GM21528 (cell line): ENCODE measurements around the gene C1orf141.
"Not testable (repeated sequence)": the region's sequence is repeated elsewhere in the genome, so short reads cannot be mapped to it uniquely, and the experiment has no call there.

Experiments
- ATAC-seq: cut with Tn5 transposase; IDR thresholded peaks from one replicate; pipeline ENCODE4 v1.9.1; 2021; ENCODE audit warnings: mild to moderate bottlenecking, moderate library complexity; ENCODE audit not compliant: unreplicated experiment, low FRiP score

The C1orf141 gene

DNA sequence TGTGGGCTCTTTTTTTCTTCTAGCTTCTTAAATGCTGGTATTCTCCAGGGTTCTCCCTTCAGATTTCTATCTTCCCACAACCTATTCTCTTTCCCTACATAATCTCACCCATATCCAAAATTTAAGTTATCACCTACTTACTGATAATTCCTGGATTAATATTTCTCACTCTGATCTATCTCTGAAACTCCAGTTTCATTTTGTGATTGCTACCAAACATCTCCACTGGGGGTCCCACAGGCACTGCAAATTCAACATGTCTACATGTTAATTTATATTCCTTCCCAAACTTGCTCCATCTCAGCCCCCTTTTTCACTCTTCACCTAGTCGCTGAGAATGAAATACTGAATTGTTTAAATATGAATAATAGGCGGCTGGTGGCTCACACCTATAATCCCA, 9.9 kb upstream of the C1orf141 start:
- no peak for ATAC-seq

DNA sequence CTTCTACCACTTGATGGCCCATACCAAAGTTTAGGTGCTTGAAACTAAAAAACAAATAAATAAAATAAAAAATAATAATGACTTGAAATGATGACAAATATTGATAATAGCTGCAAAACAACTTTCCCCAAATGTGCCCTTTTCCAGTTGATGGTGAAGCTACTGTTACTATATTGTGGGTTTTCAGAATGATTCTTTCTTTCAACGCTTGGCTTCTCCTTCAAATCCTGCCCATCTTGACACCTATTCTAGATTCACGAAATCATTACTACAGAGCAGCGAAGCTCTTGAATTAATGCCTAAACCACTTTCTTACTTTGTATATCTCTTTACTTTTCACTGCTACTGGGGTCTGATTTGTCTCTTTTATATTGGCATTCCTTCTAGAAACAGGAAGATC, 9.2 kb upstream of the C1orf141 start:
- ATAC-seq: no peak

DNA sequence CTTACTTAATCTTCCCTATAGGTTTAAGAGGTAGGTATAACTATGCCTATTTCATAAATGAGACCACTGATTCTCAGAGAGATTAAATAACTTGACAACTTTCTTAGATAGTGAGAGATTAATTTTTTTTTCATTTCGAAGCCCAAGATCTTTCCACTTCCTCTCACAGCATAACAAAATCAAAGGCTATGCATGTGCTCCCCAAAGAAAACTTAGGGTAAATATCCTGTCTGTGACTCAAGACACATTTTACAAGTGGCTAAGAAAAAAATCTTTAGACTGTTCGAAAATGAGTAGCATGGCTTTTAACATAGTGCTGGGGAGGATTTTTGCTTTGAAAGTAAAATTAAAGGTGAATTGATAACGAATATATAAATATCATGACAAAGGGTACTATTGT, 8.2 kb upstream of the C1orf141 start:
- no peak for ATAC-seq

DNA sequence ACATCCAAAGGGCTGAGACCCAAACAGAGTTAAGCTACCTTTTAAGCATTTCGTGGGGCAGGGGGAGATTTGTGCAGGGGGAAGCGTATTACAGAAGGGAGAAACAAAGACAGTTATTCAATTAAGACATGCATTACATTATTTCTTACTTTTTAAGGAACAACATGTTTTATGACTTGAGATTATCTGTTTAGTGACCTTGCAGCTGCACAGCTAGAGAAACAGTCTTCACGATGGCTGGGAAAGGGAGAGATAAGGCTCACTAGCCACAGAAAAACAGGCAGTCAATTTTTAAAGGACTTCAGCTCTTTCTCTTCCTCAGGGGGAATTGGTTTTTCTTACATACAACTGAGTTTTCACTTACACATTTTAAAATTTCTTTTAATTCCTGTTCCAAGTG, 7.1 kb upstream of the C1orf141 start:
- ATAC-seq: not testable (repeated sequence)

DNA sequence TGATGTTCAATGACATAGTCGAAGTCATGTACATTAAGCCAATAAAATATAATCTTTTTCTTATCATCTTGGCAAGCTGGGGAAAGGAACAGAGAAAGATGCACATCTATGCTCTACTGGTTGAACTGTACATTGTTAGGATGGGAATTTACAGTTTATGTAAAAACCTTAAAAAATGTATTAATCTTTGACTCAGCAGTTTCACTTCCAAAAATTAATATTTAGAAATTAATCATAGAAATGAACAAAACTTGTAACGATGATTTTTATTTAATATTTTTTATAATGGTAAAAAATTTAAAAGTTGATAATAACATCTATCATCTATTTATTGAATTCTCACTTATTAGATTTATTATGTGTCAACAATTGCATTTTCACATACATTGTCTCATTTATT, 5.7 kb upstream of the C1orf141 start:
- no peak for ATAC-seq

DNA sequence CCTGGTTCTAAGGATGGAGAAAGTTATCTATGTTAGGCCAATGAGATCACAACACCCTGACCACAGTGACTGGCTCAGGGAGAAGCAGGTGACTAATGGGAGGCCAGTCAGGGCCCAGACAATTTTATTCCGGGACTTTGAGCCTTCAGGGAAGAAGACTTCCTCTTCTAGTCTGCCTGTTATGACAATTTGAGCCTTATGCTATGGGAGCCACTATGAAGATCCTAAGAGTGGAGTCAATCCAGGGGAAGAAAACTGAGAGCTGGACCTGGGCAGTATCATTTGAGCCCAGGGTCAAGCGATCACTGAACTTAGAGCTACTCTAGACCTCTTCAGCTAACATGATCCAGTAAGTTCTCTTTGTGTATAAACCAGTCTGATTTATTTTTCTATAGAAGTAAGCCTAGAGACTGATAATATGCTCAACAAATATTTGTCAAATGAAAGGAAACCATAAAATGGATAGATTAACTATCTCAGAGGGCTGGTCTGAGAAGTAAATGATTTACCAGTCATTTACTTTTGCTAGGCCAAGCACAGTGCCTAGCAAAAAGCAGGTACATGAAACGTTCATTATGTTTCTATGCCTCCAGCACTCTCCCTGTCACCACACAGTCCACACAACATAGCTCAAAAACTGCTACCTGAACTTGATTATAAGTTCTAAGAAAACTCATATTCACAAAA, 4.2 kb upstream of the C1orf141 start:
- no peak for ATAC-seq

DNA sequence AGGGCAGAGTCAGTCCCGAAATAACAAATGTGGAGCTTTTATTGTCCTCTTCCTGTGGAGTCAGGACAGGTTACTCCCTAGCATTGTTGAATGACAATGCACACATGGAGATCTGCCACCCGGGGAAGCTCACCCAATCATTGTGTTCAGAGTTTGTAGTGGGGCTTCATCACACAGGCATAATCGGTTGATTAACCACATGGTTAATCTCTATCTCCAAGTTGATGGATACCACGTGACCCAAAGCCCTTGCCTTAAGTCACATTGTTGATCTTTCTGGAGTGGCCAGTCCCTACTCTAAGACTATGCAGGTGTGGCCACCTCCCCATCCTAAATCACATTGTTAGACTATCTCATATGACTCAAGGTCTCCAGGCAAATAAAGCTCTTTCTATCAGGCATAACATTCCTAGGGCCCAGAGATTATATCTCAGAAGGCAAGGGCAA, 2.6 kb upstream of the C1orf141 start:
- ATAC-seq: no peak

DNA sequence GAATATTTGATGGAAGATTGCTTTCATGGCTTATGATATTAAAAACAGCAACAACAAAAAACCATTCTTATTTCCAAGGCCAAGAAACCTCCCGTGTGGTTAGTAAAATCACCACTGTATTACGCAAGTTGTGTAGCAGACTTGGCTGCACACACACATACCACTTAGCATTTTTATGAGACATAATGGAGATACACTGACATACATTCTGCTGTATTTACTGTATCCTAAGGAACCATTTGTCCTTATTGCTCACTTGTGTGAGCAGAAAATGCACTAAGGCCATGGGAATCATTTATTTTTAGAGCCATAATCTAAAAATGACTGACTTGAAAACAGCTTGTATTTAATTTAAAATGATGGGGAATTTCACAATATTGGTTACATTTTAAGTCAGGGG, 584 bp upstream of the C1orf141 start:
- ATAC-seq: no peak

DNA sequence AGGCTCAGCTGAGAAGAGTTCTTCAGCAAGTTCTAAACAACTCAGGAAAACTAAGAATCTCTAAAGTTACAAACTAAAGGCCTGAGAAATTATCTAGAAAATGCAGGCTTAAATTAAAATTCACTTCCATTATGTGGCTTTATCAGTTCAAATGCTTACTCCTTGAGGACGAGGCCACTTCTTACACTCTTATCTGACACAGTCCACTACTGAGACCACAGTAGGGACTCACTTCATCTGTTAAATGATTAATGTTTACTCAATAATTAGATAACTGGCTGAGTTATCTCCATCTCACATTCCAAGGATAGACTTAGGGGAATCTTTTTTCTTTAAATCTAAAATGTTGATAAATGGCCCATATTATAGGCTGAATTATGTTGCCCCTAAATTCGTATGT, 1.6 kb downstream of the C1orf141 start:
- no peak for ATAC-seq

DNA sequence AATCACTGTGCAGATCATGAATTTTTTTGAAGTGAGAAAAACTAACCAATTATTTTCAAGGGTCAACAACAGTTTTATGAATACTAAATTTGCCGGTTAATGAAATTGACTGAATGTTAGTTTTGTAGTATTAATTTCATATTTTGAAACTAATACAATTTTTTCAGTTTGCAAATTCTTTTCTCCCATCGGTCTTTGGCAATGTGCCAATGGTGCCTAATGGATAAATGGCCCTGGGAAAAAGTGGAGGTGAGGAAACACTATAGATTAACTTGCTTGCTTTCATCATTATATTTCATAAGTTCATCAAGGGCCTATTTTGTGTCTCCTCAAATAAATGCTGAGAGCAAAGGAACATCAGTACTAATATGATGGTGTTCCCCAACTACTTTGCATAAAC, 4.1 kb downstream of the C1orf141 start:
- no peak for ATAC-seq

DNA sequence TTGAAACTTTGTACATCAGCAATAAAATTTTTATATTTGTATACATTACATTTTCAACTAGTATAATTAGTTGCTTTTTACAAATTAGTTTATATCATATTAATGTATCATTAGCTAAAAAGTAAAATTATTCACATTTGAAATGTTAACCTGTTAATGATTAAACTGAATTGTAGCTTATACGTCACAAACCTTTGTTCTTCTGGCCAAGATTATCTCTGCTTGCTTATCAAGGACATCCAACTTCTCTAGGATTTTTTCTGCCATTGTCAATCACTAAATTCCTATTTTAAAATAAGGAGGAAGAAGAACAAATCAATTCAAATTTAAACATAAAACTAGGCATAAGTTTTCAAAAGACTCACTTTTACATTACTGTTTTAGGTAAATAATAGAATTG, 7.8 kb downstream of the C1orf141 start:
- ATAC-seq: no peak

DNA sequence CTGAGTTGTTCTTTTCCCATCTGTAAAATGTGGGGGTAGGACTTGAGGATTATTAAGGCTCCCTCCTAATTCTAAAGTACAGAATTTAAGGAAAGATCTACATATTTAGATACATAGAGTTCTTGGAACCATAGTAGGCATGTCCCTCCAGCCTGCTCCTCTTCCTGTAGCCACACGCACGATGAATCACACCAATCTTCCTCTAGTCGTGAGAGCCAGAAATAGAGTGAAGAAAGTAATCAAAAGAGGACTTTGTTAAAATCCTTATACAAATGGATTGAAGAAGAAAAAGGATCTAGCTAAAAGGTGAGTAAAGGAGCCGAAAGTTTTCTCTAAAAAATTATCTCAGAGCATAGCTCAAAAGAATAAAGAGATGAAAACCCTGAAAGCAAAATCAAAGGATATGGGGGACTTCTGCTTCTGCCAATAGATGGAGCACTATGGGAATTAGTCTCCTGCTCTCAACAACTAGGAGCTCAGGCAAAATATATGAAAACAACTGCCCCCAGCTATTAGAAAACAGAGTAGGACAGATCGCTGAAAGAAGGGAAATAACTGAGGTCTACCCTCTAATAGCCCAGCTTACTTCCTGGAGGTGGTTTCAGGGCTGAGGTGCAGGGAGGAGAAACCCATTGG, 8.5 kb downstream of the C1orf141 start:
- ATAC-seq: no peak

DNA sequence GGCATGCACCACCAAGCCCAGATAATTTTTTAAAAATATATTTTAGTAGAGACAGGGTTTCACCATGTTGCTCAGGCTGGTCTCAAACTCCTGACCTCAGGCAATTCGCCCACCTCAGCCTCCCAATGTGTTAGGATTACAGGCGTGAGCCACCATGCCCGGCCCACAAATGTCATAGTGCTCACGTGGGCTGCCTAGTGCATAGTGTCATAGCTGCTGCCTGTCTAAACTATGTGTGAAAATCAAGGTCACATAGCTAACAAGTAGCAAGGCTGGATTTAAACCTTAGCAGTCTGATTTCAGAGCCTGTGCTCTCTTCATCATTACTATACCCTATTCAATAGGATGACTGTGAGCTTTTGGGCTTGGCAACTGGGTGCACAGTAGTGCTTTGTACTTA, 10.3 kb downstream of the C1orf141 start:
- no peak for ATAC-seq

DNA sequence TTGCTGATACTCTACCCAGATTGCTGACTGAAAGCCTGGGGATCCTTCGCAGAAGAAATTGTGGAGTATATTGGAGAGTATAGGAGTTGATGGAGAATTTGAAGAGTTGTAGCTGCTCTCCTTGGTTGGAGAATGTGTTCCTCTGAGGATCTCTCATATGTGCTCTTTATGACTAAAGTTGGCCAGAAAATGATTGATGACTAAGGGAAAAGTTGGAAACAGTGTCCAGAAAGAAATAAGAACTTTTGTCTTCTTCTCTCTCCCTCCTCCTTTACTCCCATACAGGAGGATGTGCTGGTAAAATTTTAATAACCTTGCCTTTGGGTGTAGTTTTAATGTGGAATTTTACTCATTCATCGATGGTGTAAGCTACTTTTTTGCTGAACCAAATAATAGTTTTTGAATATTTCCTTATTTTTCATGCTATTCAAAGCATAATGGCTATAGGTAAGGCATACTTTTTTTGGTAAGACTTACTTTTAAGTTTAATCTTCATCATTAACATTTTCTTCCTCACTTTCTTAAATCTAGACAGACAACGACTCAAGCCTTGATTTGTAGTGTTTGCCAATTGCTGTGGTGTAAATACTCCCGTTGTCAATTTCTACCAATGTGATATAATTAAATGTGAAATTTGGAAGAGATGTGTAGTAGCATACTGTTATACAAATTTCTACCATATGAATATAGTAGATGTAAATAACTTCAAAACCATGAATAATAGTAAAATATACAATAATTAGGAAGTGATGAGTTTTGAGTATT, 13.7 kb downstream of the C1orf141 start:
- no peak for ATAC-seq

DNA sequence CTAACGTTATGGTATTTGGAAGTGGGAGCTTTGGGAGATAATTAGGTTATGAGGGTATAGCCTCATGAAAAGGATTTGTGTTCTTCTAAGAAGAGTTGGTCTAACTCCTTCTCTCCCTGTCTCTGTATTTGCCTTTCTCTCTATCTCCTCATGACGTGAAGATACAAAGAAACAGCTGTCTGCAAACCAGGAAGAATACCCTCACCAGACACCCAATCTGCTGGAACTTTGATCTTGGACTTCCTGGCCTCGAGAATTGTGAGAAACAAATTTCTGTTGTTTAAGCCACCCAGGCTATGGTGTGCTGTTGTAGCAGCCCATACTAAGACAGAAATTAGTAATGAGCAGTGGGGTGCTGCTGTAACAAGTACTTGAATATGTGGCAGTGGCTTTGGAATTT, 16.1 kb downstream of the C1orf141 start:
- no peak for ATAC-seq

DNA sequence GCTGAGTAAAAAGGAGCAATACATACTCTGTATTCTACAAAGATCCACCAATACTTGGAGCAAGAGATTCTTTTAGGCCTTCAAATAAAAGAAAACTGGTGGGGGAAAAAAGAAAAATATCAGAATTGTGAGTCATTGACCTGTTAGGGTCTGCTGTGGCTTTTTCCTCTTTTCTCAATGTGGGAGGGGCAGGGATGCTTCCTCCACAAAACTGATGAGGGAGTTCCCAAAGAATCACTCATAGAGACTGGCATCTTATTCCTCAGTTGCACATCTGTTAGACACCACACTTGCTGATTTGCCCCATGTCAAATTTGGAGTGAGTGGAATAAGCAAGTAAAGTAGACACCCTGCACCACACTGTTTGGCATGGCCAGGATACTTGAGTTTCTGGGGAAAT, 16.6 kb downstream of the C1orf141 start:
- no peak for ATAC-seq

DNA sequence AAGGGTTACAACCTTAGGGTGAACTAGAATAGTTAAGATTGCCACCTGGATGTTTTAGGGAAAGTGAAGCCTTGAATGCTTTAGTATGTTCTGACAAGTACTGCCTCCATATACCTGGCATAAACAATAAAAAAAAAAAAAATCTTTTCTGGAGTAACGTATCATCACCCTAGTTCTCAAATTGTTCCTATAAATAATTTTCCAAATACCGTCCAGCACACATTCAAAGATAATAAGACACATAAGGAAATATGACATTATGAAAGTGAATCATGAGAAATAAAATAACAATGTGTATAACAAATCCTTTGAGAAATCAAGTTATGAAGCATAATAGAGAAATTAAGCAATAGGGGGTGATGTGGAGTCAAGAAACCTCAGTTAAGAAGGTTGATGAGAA, 20.6 kb downstream of the C1orf141 start:
- no peak for ATAC-seq

DNA sequence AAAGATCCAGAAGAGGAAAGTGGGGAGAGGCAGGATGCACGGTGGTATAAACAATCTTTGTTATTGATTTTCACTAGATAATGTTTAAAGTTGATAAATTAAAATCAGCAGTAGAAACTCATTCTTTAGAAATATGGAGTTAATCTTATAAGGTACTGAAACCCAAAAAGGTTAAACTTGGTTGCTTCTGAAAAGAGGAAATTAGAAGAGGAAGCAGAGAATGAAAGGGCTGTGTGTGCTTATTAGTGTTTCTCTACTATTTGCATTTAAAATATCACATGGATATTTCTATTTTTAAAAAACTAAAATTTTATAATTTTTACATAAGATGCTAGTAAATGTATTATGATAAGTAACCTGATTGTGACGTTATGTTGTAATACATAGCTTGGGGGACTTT, 24.4 kb downstream of the C1orf141 start:
- ATAC-seq: peak; percentile 42

DNA sequence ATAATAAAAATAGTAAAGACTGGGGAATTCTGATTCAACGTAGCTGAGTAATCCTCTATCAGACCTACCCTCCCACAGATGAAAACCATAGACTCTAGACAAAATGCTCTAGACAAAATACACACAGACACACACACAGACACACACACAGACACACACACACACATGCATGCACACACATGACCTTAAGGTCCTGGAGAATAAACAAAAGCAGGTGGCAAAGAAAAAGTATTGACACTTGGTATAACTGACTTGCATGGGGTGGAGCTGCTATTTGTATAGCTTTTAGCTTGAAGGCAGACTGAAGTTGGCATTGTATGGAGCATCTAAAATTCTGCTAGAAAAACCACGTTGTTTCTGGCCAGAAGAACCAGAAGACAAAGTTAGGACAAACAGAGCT, 29.3 kb downstream of the C1orf141 start:
- no peak for ATAC-seq

DNA sequence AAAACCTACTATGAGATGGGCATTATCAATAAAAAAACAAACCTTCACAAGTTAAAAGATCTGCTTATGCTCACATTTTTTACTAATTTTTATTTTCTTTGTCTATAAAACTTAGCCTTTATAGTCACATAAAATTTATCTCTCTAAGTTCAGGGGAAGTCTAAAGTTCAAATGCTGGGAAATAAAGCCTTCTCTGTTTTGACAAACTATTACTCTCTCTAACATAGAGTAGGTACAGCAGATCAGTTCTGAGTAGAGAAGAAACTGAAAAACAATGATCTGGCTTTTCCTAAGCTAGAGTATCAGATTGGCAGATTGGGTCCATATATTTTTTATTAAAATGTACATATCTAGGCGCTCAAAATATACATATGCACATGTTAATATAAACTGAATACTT, 31.2 kb downstream of the C1orf141 start:
- ATAC-seq: no peak

DNA sequence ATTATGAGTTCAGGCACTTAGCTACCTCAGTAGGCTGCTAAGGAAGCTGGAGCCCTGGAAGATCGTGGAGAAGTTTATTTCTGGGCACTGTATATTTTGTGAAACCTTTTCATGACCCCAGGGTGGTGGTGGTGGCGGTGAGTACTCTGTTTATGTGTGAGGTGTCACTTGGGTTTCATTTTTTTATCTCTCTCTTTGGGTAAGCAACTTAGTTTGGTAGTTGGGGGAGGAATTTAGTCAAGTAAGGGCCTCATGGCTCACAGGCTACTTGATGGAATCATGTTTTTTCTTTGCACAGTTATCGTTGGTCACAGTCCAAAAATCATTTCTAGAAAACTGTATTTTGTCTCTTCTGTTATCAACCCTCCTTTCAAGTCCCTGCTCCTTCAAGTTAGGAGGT, 33.9 kb downstream of the C1orf141 start:
- ATAC-seq: no peak

DNA sequence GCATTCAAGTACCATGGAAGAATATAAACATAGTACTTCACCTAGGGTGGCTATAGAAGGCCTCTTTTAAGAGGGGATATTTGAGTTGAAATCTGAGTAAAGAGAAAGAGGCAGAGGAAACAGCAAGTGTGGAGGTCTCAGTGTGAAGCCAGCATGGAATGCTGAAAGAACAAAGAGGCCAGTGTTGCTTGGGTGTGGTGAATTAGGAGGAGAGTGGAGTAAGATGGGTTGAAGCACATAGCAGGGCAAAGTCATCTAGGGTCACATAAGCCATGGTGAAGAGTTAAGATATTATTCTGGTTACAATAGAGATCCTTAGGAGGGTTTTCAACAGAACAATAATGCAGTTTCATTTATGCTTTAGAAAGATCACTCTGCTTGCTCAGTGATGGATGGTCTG, 37.5 kb downstream of the C1orf141 start:
- no peak for ATAC-seq
